SH-SY5Y (cell line): ENCODE measurements around the gene ANO8.

ENCODE experiments used
- GATA2 ChIP-seq: IDR thresholded peaks from 2 replicates; pipeline ENCODE4 v1.6.1; 2011; ENCODE audit warnings: mild to moderate bottlenecking, low read depth, low read length
- GATA3 ChIP-seq: IDR thresholded peaks from 2 replicates; pipeline ENCODE4 v1.6.1; 2011; ENCODE audit warnings: low read depth, mild to moderate bottlenecking, low read length, moderate library complexity

- TF ChIP-seq GATA2 (no peak), GATA3 (no peak)
These were observed 53.0 kb downstream of the ANO8 start, which contains the start of gene ANKLE1 for GRCh38 chr19:17281391-17282304.
